Prostate gland (tissue), 2 donors: Measurements from ENCODE around the gene PRCC.

ENCODE experiments used
- POLR2A ChIP-seq: fragments of 450-650 bp; IDR thresholded peaks from one replicate; pipeline ENCODE4 v1.6.1; 2016; ENCODE audit warnings: antibody characterized with exemption, mild to moderate bottlenecking
- TF ChIP-seq, protein P1 (sequence below), 4 experiments: fragments of 200-600 bp in 2 of 4; fragments of 450-650 bp in 2 of 4; sonication (generic) in 2 of 4; IDR thresholded peaks; 1 replicate in 3 of 4; 2 replicates in 1 of 4; pipeline ENCODE4 v1.5.1; 2016 to 2019; ENCODE audit warnings: antibody characterized with exemption in 4 of 4, mild to moderate bottlenecking in 2 of 4, moderate library complexity in 2 of 4

DNA sequence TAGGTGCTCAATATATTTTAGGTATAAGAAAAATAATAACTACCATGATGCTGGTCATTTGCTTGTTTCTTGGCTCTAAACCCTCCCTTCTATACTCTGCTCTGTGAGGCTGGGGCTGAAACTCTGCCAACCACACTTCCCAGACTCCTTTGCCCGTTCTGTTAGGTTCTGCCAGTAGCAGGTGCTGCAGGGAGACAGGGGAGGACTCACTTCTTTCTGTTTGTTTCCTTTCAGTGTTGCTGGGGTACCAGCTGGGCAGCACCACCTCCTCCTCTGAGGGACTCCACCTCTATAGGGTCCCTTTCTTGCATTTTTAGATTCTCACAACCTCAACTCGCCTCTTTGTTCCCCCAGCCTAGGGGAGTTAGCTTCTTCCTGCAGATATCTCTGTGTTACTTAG, 66.3 kb downstream of the PRCC start:
- TF ChIP-seq, protein P1, sequence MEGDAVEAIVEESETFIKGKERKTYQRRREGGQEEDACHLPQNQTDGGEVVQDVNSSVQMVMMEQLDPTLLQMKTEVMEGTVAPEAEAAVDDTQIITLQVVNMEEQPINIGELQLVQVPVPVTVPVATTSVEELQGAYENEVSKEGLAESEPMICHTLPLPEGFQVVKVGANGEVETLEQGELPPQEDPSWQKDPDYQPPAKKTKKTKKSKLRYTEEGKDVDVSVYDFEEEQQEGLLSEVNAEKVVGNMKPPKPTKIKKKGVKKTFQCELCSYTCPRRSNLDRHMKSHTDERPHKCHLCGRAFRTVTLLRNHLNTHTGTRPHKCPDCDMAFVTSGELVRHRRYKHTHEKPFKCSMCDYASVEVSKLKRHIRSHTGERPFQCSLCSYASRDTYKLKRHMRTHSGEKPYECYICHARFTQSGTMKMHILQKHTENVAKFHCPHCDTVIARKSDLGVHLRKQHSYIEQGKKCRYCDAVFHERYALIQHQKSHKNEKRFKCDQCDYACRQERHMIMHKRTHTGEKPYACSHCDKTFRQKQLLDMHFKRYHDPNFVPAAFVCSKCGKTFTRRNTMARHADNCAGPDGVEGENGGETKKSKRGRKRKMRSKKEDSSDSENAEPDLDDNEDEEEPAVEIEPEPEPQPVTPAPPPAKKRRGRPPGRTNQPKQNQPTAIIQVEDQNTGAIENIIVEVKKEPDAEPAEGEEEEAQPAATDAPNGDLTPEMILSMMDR (IDR thresholded peaks at IDR 0.05) = no peak
- no peak for TF ChIP-seq POLR2A
